SU-DHL-6 (cell line): Measurements from ENCODE around the gene ZSCAN29.

ENCODE experiments used
- EZH2phosphoT487 ChIP-seq: fragments of 200-600 bp; sonication (generic), shearing (Covaris generic); conservative IDR thresholded peaks from 2 replicates; pipeline ENCODE4 v1.6.1; 2018; ENCODE audit warnings: mild to moderate bottlenecking, antibody characterized with exemption, low read length, moderate library complexity, mixed read lengths
- TF ChIP-seq, protein P1 (sequence below): fragments of 200-600 bp; sonication (generic); IDR thresholded peaks from one replicate; pipeline ENCODE4 v1.5.1; 2017; ENCODE audit warnings: antibody characterized with exemption, mild to moderate bottlenecking, low read length, moderate library complexity; ENCODE audit not compliant: insufficient read depth, poor library complexity, severe bottlenecking

DNA sequence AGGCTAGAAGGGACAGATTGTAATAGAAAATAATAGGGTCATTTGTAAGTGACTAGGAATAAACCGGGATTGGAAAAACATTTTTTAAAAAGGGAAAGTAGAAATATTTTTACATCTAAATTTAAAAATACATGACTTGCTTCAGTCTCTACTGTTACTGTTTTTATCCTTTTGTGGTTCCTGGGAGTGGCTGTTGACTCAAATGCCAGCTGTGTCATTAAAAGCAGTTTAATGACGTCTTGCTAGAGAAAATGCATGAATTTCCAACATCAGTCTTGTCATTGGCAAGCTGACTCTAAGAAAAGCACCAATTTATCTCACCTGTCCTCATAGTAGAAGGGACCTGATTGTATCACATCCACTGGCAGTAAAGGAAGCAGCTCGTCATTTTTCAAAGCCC is 23.7 kb downstream of the ZSCAN29 start:
- TF ChIP-seq, protein P1, sequence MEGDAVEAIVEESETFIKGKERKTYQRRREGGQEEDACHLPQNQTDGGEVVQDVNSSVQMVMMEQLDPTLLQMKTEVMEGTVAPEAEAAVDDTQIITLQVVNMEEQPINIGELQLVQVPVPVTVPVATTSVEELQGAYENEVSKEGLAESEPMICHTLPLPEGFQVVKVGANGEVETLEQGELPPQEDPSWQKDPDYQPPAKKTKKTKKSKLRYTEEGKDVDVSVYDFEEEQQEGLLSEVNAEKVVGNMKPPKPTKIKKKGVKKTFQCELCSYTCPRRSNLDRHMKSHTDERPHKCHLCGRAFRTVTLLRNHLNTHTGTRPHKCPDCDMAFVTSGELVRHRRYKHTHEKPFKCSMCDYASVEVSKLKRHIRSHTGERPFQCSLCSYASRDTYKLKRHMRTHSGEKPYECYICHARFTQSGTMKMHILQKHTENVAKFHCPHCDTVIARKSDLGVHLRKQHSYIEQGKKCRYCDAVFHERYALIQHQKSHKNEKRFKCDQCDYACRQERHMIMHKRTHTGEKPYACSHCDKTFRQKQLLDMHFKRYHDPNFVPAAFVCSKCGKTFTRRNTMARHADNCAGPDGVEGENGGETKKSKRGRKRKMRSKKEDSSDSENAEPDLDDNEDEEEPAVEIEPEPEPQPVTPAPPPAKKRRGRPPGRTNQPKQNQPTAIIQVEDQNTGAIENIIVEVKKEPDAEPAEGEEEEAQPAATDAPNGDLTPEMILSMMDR, result no peak
- no peak for TF ChIP-seq EZH2phosphoT487
